Measurements from ENCODE around the gene KCNJ16. TPM values are rescaled to one million over a fixed set of nuclear protein-coding genes. Genes with fewer than 3 reads are reported as not detected.

KCNJ16 gene
- total RNA-seq, 4 donors from 2014 or later: 296 to 403 (median 324) TPM

- Histone ChIP-seq H3K27ac (peak overlapping the region; percentile 89 to 92 (median 91)), H3K4me3 (replicated peaks in 1 of 3) (no peak overlapping the region), H3K4me1 (peaks cover 21 to 41% of the 10 kb centered on the region in 2 donors), H3K36me3 (peaks cover 9 to 15% of the 10 kb centered on the region in 2 donors), H3K9me3 (no peaks in the 10 kb centered on the region), H3K27me3 (no peaks in the 10 kb centered on the region)
- no peak for DNase-seq
- TF ChIP-seq CTCF (IDR thresholded peaks at IDR 0.05): no peak
- intact Hi-C loops (cut with DNase I): no loop called here
- WGBS, 2 donors: 83% methylated on average over 5 of the region's 5 CpGs
Measured at GRCh38 chr17:70136131-70136530, 61.1 kb downstream of the KCNJ16 start.

- 13 to 19% methylated on average over 9 of the region's 9 CpGs for WGBS, 2 donors
- H3K4me1 ChIP-seq: peaks cover 21 to 41% of the 10 kb centered on the region in 2 donors
- no peak overlapping the region for H3K4me3 ChIP-seq (replicated peaks in 1 of 3)
- H3K27ac ChIP-seq: peak overlapping the region; percentile 89 to 92 (median 91)
- peak; percentile 56 to 63 for DNase-seq
- no peaks in the 10 kb centered on the region for H3K27me3 ChIP-seq
- intact Hi-C loops (cut with DNase I): no loop called here
- peaks cover 2 to 6% of the 10 kb centered on the region in 2 donors for H3K36me3 ChIP-seq
- TF ChIP-seq CTCF (IDR thresholded peaks at IDR 0.05) (no peak), POLR2A (IDR thresholded peaks at IDR 0.05) (peak in 1 of 2 donors; percentile 85)
- H3K9me3 ChIP-seq: no peaks in the 10 kb centered on the region
Measured at GRCh38 chr17:70137451-70138230, 62.6 kb downstream of the KCNJ16 start.

- WGBS, 2 donors: 74 to 84% methylated on average over 3 of the region's 3 CpGs
- DNase-seq: no peak
- H3K36me3 ChIP-seq: no peaks in the 10 kb centered on the region
- intact Hi-C loops (cut with DNase I): no loop called here
- no peaks in the 10 kb centered on the region for H3K9me3 ChIP-seq
- H3K4me1 ChIP-seq: peaks cover 21 to 41% of the 10 kb centered on the region in 2 donors
- H3K4me3 ChIP-seq (replicated peaks in 1 of 3): no peak overlapping the region
- no peak for TF ChIP-seq CTCF (IDR thresholded peaks at IDR 0.05)
- no peak for TF ChIP-seq POLR2A (IDR thresholded peaks at IDR 0.05)
- H3K27me3 ChIP-seq: no peaks in the 10 kb centered on the region
- H3K27ac ChIP-seq: peak overlapping the region; percentile 89 to 92 (median 91)
Measured at GRCh38 chr17:70138291-70138865, 63.4 kb downstream of the KCNJ16 start.

- intact Hi-C loops (cut with DNase I): no loop called here
- Histone ChIP-seq H3K36me3 (no peaks in the 10 kb centered on the region), H3K9me3 (no peaks in the 10 kb centered on the region), H3K4me3 (replicated peaks in 1 of 3) (no peak overlapping the region), H3K27ac (peak overlapping the region in 2 of 3 donors; percentile 91 to 92), H3K4me1 (peaks cover 21 to 39% of the 10 kb centered on the region in 2 donors), H3K27me3 (no peaks in the 10 kb centered on the region)
- TF ChIP-seq POLR2A (IDR thresholded peaks at IDR 0.05): no peak
- no peak for TF ChIP-seq CTCF (IDR thresholded peaks at IDR 0.05)
- DNase-seq: no peak
- 51 to 57% methylated on average over 3 of the region's 3 CpGs for WGBS, 2 donors
Measured at GRCh38 chr17:70139449-70139993, 64.5 kb downstream of the KCNJ16 start.
